Activated CD4-positive, alpha-beta T cell treated with anti-CD3 and anti-CD28 coated beads, Interleukin-2, amount 50 U/mL, for 16 hours (primary cell): ENCODE results near the gene VPS25.
"Not testable (repeated sequence)": the region's sequence is repeated elsewhere in the genome, so short reads cannot be mapped to it uniquely, and the experiment has no call there.

Source experiments
- DNase-seq: peaks from one replicate; pipeline ENCODE4 v3.0.0-alpha.2; 2020

The VPS25 gene

DNA sequence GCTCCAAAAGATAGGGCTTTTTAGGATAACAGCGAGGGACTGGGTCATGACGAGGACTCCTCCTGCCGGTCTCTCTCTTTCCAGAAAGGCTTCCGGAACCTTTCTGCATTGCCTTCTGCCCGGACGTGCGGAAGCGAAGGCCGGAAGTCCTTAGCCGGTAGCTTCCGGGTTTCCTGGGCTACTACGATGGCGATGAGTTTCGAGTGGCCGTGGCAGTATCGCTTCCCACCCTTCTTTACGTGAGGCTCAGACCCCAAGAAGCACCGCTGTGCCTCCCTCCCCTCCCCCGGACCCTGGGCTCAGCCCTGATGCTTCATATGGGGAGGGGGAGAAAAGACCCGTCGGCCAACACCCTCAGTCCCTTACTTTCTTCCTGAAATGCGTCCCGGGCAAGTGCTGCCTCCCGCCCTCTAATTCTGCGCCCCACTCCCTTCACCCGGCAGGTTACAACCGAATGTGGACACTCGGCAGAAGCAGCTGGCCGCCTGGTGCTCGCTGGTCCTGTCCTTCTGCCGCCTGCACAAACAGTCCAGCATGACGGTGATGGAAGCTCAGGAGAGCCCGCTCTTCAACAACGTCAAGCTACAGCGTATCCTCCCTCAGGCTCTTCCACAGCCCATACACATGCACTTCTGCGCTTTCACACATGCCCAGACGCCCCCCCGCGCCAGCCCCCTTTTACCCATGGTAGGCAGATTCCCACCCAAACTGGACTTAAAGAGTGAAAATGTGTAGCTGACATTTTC is at the start of gene VPS25:
TSS of gene VPS25 (plus strand) at position 160 of the 746 bp plus-strand sequence. CDS start at position 187, 27 bp downstream.
- peak; percentile 87 for DNase-seq

DNA sequence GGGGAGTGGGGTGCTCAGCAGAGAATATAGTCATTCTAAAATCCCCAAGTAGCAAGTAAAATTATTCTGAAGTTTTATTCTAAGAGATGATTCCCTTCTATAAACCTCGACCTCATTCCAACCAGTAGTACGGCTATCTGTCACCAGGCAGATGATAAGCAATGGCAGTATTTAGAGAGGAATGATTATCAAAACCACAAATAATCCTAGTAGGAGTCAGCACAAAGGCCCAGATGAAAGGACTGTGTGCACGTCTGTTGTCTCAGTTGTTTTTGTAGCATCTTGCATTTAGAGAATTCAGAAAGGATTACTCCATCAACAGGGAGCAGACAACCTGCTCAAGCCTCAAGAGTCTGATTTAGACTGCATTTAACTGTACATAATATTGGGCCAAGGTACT is 49.6 kb upstream of the VPS25 start:
- no peak for DNase-seq

DNA sequence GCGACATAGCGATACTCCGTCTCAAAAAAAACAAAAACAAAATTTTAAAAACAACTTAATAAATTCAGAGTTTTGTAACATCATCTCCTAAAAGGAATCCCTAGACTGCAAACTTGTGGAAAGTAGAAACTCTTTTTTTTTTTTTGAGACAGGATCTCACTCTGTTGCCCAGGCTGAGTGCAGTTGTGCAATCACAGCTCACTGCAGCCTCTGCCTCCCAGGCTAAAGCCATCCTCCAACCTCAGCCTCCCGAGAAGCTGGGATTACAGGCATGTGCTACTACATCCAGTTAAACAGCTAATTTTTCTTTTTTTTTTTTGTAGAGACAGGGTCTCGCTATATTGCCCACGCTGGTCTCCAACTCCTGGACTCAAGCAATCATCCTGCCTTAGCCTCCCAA is 48.1 kb upstream of the VPS25 start:
- DNase-seq, result no peak

DNA sequence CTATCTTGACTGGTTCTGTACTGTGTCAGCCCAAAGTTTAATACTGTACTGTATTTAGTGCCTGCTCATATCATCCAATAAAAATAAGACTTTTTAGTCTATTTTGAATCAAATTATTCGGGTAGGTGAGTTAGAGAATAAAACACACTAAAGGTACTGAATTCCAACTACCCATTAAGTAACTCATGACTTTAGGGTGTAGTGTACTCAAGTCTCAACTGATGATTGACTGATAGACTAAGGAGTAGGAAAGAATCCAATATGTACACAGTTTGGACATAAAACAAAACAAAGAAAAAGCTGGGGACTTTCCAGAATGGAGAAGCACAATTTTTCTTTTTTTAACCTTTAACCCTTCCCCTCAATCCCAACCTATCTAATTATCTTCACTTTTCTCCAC is 32.5 kb upstream of the VPS25 start:
- no peak for DNase-seq

DNA sequence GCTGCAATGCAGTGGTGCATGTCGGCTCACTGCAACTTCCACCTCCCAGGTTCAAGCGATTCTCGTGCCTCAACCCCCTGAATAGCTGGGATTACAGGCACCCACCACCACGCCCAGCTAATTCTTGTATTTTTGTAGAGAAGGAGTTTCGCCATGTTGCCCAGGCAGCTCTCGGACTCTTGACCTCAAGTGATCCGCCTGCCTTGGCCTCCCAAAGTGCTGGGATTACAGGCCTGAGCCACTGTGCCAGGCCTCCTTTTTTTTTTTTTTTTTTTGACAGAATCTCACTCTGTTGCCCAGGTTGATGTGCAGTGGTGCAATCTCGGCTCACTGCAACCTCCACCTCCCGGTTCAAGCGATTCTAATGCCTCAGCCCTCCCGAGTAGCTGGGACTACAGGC is 30.3 kb upstream of the VPS25 start:
- DNase-seq, result not testable (repeated sequence)

DNA sequence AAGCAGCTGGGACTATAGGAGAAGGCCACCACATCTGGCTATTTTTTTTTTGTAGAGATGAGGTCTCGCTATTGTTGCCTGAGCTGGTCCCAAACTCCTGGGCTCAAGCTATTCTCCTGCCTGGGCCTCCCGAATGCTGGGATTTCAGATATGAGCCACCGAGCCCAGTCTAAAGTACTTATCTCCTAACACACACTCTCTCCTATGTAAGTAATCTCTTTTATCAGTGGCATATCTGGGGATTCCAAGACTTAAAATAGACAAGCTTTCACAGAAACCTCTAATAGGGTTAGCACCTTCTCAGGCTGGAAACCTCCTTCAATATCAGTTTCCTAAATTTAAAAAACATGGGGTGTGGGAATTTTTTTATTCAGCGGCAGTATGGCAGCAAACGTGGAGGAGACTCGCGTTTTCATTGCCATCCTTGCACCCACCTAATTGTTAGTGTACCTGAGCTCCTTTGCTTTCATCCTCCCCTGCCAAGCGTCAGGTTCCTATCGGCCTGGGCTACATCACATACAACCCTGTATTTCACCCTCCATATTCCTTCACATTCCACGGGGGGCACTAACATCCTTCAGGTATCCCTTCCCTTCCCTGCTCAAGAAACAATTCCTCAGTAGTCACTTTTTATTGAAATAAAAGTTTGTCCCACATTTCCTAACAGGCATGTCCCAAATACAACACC is 29.5 kb upstream of the VPS25 start:
- DNase-seq, result no peak

DNA sequence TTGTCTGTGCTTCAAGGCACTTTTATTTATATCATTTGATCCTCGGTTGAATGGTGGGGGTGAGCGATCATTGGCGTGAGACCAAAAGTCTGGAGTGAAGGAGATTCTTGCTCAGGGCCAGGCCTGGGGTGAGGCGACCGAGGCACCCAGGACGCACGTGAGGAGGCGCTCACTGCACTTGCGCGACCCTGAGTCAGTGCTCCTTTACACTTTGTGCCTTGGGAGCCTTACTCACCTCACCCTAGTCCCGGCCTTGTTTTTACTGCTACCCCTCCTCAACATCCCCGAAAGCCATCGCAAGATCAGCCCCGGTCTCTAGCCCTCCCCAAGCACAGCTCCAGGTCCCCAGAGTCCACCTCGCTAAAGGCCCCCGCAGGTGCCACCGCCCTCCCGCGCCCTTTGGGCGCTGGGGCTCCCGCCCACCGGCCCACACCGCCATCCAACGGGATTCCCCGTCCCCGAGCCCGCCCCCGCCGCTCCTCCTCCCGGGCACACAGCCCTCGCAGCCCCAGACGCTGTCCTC is 28.9 kb upstream of the VPS25 start:
- DNase-seq, result peak; percentile 62

DNA sequence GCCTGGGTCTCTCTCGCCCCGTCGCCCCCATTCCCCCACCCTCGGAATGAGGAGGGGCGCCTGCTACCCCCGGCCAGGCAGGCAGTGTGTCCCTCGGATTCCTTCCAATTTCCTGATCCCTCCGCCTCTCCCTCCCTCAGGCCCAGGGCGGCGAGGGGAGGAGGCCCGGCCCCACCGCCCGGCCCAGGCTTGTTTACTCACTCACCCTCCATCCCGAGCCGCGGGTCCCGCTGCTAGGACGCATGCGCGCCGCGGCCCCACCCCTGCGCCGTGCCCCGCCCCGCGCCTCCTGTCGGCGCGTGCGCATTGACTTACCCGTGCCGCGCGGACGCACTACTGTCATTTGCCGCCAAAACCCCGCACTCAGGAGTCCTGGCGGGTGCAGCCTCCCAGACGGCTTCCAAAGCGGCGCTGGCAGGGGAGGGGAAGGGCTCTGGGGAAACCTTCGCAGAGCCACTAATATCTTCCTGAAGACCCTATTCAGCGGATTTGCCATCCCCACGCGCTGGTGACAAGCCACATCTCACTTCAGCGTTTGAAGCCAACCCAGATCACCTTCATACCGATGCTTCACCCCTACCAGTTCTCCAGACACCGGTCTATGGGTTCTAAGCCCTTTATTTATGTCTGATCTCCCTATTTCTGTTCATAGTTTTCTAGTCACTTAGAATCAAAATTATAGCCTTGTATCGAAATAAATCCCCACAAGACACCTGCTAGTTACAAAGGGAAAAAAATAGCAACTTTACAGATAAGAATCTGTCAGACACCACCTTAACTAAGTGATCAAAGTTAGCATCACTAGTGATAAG is 28.2 kb upstream of the VPS25 start, which contains the start of gene EZH1:
TSS of gene EZH1 (minus strand) at position 235 of the 812 bp plus-strand sequence. CDS start 16,099 bp downstream, outside the sequence.
- DNase-seq, result peak; percentile 94

DNA sequence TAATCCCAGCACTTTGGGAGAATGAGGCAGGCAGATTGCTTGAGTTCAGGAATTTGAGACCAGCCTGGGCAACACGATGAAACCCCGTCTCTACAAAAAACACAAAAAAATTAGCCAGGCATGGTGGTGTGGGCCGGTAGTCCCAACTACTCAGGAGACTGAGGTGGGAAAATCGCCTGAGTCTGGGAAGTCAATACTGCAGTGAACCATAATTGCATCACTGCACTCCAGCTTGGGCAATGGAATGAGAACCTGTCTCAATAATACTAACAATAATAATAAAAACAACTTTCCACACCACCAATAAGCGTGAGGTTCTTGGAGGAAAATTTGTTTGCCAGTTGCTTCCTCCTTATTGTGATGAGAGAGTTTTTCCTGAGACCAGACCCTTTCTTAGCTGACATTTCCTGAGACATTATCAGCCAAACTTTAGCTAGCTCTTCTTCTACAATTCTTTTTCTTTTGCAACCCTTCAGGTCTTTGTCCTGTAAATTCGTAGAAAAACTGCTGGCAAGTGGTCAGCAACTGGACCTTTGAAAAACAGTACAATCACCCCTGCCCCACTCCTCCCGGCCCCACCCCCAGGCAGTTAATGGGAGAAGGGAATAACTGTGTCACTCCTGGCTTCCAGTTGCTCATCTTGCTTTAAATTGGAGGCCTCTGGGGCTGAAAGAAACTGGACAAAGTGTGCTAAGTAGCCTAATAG is 24.9 kb upstream of the VPS25 start:
- DNase-seq, result no peak

DNA sequence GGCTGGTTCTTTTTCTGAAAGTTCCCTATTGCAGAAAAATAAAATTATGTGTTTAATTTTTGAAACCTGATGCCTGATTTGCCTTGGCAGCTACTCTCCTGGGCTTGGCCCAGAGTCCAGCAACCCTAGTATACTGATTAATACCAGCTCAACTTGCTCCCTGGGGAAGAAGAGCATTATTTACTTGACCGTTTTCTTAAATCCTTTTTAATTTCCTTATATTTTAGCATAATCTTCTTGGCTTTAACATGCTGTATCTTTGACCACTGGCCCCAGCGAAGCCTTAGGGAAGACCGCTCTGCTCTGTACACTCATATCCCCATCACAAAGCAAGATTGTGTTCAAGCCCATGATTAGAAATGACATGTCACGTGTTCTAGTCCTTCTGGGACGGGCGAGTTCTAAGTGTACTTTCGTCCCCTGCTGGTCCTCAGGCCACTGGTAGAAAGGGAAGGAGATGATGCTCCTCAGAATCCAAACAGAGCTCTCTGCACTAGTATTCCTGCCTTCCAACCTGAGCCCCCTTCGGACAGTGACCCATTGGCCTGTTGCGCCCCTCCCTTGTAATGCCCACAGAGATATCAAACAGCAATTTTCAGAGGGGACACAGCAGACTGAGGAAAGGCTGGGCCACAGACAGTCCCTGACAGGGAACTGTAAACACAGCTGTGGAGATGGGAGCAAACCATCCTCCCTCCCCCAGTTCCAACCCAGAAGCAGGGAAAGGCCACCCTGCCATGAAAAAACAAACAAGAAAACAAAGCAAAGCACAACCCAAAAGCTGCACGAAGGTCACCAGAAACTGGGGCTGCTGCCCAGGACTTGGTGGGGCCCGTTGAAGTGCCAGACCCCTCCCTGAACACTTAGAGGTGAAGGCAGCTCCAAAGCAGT is 24.1 kb upstream of the VPS25 start:
- DNase-seq, result no peak

DNA sequence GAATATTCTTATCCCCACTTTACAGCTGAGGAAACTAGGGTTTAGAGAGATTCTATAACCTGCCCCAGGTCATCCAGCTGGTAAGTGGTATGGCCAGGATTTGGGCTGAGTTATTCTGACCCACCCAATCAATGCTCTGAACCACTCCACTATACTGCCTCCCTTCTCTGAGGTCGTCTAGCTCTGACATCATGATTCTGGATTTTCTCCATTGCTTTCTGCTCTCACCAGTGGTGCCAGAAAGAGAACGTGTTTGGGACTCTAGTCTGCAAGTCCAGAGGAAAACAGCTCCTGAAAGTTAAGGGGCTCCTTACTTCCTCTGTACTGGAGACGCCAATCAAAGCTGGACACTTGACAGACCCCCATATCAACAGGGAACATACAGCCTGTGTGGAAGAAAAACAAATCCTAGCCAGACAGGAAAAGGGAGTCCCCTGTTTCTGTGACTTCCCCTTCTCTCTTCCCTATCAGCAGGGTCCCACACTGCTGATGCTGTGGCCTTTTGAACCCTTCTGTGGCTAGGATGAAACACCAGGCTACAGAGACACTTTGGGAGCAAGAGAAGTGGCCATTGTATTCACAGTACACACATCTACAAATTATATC is 22.4 kb upstream of the VPS25 start:
- no peak for DNase-seq

DNA sequence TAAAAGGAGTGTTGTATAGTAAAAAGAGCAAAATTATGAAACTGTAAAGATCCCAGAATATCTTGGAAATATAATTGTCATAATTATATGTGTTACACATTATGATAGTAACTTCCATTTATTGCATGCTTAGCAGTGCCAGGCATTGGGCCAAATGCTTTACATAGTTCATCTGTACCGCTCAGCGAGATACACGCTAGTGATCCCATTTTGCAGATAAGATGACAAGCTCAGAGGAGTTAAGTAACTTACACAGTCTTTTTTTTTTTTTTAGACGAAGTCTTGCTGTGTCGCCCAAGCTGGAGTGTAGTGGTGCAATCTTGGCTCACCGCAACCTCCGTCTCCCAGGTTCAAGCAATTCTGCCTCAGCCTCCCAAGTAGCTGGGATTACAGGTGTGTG is 21.6 kb upstream of the VPS25 start:
- DNase-seq, result no peak

DNA sequence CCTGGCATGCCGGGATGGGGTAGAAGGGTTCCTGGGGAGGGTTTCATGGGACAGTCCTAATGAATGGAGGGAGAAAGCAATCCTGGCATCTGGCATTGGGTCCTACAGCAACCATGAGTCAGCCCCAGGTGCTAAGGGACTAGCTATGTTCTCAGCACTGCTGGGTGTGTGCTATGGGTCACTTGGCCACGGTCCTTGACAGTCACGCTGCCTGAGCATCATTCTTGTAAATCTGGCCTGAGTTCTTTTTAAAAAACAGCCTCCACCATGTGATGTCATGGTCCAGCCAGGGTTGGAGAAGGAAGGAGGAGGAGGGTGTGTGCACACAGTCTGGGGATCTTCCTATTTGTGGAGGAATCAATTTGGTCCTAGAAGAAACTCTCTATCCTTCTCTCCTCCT is 18.5 kb upstream of the VPS25 start:
- DNase-seq, result no peak

DNA sequence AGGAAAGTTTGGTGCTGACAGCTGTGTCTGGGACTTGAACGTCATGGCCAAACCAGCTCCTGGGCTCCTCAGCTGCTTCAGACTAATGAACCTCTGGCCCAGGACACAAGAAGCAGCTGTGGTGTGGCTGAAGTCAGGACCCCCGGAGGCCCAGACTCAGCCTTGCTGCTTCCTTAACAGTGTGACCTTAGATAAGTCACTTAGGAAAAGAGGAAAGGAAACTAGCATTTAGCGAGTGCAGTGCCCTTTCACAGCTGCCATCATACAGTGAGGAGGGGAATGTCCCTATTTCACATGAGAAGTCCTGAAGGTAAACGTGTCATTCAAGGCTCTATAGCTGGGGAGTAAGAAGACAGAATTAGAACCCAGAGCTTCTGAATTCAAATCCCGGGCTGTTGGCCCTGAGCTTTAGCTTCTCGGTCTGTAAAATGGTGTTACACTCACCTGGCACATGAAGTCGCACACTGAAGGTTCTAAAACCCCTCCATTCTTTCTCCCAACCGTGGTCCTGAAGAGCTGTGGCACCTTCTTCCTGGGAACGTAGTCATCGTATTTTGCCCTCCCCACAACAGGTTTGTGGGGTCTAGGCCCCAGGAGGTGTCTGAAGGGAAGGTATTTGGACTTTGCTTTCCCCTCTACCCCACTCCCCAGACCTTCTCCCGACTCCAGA is 13.1 kb upstream of the VPS25 start:
- DNase-seq, result no peak

DNA sequence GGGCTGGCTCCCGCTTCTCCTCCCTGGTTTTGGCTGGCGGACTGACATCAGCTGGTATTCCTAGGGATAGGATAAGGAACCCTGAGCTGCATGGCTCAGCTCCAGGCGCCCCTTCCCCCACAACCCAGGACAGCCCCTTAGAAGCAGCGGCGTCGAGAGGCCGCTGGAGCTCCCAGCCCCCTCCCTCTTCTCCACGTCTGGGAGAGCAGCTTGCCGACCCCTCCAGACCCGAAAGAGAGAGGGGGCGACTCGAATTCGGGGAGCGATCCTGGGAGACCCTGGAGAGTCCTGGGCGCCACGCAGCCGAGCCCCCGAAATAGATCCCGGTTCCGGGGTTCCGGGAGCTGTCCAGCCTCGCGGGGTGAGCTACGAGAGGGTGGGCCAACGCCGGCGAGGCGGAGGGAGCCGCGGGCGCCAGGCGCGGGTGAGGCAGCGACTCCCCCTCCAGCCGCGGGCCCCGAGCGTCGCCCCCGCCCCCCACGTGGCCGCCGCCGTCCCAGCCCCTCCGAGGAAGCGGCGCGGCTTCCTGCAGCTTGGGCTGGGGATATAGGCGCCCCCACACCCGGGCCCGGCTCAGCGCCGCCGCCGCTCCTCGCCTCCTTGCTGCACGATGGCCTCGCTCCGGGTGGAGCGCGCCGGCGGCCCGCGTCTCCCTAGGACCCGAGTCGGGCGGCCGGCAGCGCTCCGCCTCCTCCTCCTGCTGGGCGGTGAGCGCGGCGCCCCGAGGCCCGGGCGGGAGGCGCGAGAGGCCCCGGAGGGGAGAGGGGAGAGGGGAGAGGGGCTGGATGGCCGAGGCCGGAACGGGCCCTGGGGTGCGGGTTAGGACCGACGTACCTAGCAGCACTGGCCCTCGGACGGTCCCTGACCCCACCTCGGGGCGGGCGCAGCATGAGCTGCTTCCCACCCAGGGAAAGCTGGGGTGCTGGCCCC is 12.3 kb upstream of the VPS25 start, which contains the start of gene RAMP2:
TSS of gene RAMP2 (plus strand) at position 576 of the 930 bp plus-strand sequence. CDS start at position 611, 35 bp downstream.
- no peak for DNase-seq

DNA sequence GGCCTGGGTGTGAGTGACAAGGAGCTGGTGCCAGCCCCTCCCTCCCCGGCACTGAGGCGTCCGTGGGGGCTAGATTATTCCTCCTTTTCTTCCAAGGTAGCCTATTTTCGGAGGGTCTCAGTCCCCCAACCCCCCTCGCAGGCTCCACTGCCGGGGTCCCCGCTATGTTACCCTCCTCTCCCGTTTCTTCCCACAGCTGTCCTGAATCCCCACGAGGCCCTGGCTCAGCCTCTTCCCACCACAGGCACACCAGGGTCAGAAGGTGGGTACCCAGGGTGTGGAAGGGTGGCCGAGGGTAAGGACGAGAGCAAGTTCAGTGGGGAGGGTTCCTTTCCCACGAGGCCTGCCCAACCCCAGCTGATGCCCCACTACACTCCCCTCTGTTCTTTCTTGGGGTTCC is 11.6 kb upstream of the VPS25 start:
- DNase-seq, result no peak

DNA sequence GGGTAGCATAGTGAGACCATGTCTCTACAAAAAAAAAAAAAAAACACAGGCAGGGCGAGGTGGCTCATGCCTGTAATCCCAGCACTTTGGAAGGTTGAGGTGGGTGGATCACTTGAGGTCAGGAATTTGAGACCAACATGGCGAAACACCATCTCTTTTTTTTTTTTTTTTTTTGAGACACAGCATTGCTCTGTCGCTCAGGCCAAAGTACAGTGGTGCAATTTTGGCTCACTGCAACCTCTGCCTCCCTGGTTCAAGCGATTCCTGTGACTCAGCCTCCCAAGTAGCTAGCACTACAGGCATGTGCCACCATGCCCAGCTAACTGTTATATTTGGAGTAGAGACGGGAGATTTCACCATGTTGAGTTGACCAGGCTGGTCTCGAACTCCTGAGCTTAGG is 7.1 kb upstream of the VPS25 start:
- no peak for DNase-seq

DNA sequence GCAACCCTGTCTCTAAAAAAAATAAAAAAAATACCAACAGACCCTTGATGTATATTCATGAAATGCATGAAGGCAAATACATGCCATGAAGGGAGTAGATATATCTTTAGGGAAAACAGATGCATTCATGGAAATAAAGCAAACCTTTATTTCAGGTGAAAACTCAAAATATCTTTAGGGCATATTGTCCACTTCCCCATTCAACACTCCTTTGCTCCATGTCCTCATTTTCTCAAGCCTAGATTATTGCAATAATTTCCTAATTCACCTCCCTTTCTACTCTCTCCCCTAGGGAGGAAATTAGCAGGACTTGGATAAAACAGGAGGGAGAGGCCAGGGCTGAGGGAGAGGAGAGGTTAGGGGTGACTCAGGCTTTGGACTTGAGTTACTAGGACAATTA is 5.7 kb upstream of the VPS25 start:
- DNase-seq, result no peak

DNA sequence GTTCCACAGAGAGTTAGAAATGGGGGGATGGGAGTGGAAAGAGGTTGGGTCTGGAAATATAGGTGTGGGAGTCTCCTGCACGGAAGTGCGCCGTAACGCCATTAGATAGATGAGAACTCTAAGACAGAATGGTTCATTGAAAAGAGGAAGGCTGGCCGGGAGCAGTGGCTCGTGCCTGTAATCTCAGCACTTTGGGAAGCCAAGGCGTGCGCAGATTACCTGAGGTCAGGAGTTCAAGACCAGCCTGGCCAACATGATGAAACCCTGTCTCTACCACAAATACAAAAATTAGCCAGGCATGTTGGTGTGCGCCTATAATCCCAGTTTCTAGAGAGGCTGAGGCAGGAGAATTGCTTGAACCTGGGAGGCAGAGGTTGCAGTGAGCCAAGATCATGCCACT is 5.2 kb upstream of the VPS25 start:
- DNase-seq, result not testable (repeated sequence)
